ENCODE data around the gene PUS7.
A peak's percentile ranks its signal among the peaks of the same experiment; 100 is the strongest.

The PUS7 gene, protein sequence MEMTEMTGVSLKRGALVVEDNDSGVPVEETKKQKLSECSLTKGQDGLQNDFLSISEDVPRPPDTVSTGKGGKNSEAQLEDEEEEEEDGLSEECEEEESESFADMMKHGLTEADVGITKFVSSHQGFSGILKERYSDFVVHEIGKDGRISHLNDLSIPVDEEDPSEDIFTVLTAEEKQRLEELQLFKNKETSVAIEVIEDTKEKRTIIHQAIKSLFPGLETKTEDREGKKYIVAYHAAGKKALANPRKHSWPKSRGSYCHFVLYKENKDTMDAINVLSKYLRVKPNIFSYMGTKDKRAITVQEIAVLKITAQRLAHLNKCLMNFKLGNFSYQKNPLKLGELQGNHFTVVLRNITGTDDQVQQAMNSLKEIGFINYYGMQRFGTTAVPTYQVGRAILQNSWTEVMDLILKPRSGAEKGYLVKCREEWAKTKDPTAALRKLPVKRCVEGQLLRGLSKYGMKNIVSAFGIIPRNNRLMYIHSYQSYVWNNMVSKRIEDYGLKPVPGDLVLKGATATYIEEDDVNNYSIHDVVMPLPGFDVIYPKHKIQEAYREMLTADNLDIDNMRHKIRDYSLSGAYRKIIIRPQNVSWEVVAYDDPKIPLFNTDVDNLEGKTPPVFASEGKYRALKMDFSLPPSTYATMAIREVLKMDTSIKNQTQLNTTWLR

GRCh38 chr7:105521717-105522463 is at the start of gene PUS7:
PUS7 (minus strand) TSS chr7:105522271; CDS start chr7:105508512, 13,759 bp downstream.
- Mint-ChIP-seq H3K9me3 (no peaks in the 10 kb centered on the region), H3K4me1 (peaks cover 5% of the 10 kb centered on the region), H3K27me3 (ENCODE audit: low read depth) (peaks cover 9% of the 10 kb centered on the region), H3K4me3 (peak within 1 kb of the TSS; percentile 96 to 100 (median 97)), H3K36me3 (ENCODE audit: low read depth) (peaks cover 13% of the 10 kb centered on the region), H3K27ac (peak within 1 kb of the TSS; percentile 91 to 100 (median 97))
- no peak for TF ChIP-seq CTCF (IDR thresholded peaks at IDR 0.05; ENCODE audit: unreplicated experiment in 3 of 3)

DNA sequence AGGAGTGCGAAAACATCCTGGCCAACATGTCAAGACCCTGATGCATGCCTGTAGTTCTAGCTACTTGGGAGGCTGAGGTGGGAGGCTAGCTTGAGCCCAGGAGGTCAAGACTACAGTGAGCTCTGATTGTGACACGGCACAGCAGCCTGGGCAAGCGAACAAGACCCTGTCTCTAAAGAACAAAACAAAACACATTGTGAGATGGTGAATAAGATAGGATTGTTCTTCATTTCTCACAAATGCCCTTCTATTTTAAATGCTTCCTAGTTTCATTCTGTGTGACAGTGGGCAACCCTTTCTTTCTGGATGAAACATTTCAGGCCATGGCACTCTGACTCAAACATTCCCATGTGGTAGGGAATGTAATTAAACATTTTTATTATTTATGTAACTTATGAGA is 45.8 kb upstream of the PUS7 start:
- no peak for TF ChIP-seq CTCF (IDR thresholded peaks at IDR 0.05; ENCODE audit: unreplicated experiment in 3 of 3)
- H3K4me3 Mint-ChIP-seq, result no peak overlapping the region
- H3K27ac Mint-ChIP-seq, result no peak overlapping the region
- H3K36me3 Mint-ChIP-seq (ENCODE audit: low read depth), result peaks cover 43% of the 10 kb centered on the region
- no peaks in the 10 kb centered on the region for H3K4me1 Mint-ChIP-seq
- H3K9me3 Mint-ChIP-seq, result no peaks in the 10 kb centered on the region
- H3K27me3 Mint-ChIP-seq (ENCODE audit: low read depth), result no peaks in the 10 kb centered on the region

GRCh38 chr7:105567024-105567423 is 45.0 kb upstream of the PUS7 start:
- H3K4me1 Mint-ChIP-seq, result no peaks in the 10 kb centered on the region
- no peak overlapping the region for H3K4me3 Mint-ChIP-seq
- H3K27ac Mint-ChIP-seq, result no peak overlapping the region
- no peaks in the 10 kb centered on the region for H3K9me3 Mint-ChIP-seq
- no peaks in the 10 kb centered on the region for H3K27me3 Mint-ChIP-seq (ENCODE audit: low read depth)
- TF ChIP-seq CTCF (IDR thresholded peaks at IDR 0.05; ENCODE audit: unreplicated experiment in 3 of 3), result no peak
- peaks cover 48% of the 10 kb centered on the region for H3K36me3 Mint-ChIP-seq (ENCODE audit: low read depth)

GRCh38 chr7:105565190-105565589 is 43.1 kb upstream of the PUS7 start:
- no peak overlapping the region for H3K27ac Mint-ChIP-seq
- no peak for TF ChIP-seq CTCF (IDR thresholded peaks at IDR 0.05; ENCODE audit: unreplicated experiment in 3 of 3)
- H3K4me3 Mint-ChIP-seq, result no peak overlapping the region
- H3K4me1 Mint-ChIP-seq, result no peaks in the 10 kb centered on the region
- H3K27me3 Mint-ChIP-seq (ENCODE audit: low read depth), result no peaks in the 10 kb centered on the region
- H3K36me3 Mint-ChIP-seq (ENCODE audit: low read depth), result peaks cover 52% of the 10 kb centered on the region
- H3K9me3 Mint-ChIP-seq, result no peaks in the 10 kb centered on the region

DNA sequence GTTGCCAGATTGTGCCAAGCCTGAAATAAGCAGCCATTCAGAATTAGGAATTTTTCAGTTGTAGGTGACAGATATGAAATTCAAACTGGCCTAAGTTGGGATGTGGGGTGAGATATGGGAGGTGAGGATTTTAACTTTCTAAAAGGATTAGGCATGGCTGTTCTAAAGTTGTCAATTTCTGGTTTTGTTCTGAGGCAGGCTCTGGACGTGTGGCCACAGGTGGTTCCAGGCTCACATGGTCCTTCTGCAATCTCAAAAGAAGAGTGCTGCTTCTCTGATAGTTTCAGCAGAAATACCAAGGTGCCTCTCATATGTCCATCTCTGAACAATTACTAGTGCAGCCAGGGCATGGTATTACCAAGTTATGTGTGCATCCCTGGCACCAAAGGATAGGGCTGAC is 37.9 kb upstream of the PUS7 start:
- Mint-ChIP-seq H3K36me3 (ENCODE audit: low read depth) (peaks cover 60% of the 10 kb centered on the region), H3K4me3 (no peak overlapping the region), H3K9me3 (no peaks in the 10 kb centered on the region), H3K4me1 (no peaks in the 10 kb centered on the region), H3K27ac (no peak overlapping the region), H3K27me3 (ENCODE audit: low read depth) (no peaks in the 10 kb centered on the region)
- no peak for TF ChIP-seq CTCF (IDR thresholded peaks at IDR 0.05; ENCODE audit: unreplicated experiment in 3 of 3)
